CD4-positive, alpha-beta T cell treated with Interleukin-6 for 4 hours (primary cell): Measurements from ENCODE around the gene FJX1.
A peak's percentile ranks its signal among the peaks of the same experiment; 100 is the strongest.

Experiments used
- DNase-seq: peaks from one replicate; pipeline ENCODE4 v3.0.0-alpha.2; 2020; ENCODE audit warnings: mixed read lengths

Gene FJX1

GRCh38 chr11:35608502-35608901, 9.8 kb upstream of the FJX1 start:
- no peak for DNase-seq

- DNase-seq, result no peak
Measured at GRCh38 chr11:35609656-35610055, 8.6 kb upstream of the FJX1 start.

GRCh38 chr11:35610631-35611030, 7.6 kb upstream of the FJX1 start:
- no peak for DNase-seq

GRCh38 chr11:35611741-35612140, 6.5 kb upstream of the FJX1 start:
- no peak for DNase-seq

- no peak for DNase-seq
Measured at GRCh38 chr11:35614939-35615569, 3.2 kb upstream of the FJX1 start.

GRCh38 chr11:35615921-35616900, 2.0 kb upstream of the FJX1 start:
- peak; percentile 32 for DNase-seq

GRCh38 chr11:35617316-35617686, 959 bp upstream of the FJX1 start:
- DNase-seq, result no peak

GRCh38 chr11:35618497-35619115, 346 bp downstream of the FJX1 start:
- DNase-seq, result peak; percentile 4

- no peak for DNase-seq
Measured at GRCh38 chr11:35619116-35619854, 1.0 kb downstream of the FJX1 start.

- no peak for DNase-seq
Measured at GRCh38 chr11:35619855-35620640, 1.8 kb downstream of the FJX1 start.

- no peak for DNase-seq
Measured at GRCh38 chr11:35620795-35621194, 2.5 kb downstream of the FJX1 start.

- no peak for DNase-seq
Measured at GRCh38 chr11:35621620-35622019, 3.4 kb downstream of the FJX1 start.

- no peak for DNase-seq
Measured at GRCh38 chr11:35622070-35622469, 3.8 kb downstream of the FJX1 start.

- no peak for DNase-seq
Measured at GRCh38 chr11:35623621-35624168, 5.4 kb downstream of the FJX1 start.

GRCh38 chr11:35624316-35624715, 6.1 kb downstream of the FJX1 start:
- no peak for DNase-seq

- DNase-seq, result no peak
Measured at GRCh38 chr11:35624781-35625180, 6.5 kb downstream of the FJX1 start.

GRCh38 chr11:35626501-35626900, 8.2 kb downstream of the FJX1 start:
- no peak for DNase-seq

- no peak for DNase-seq
Measured at GRCh38 chr11:35629511-35629910, 11.3 kb downstream of the FJX1 start.

GRCh38 chr11:35629914-35630313, 11.7 kb downstream of the FJX1 start:
- no peak for DNase-seq

GRCh38 chr11:35631891-35632290, 13.6 kb downstream of the FJX1 start:
- no peak for DNase-seq

- DNase-seq, result no peak
Measured at GRCh38 chr11:35632301-35632700, 14.0 kb downstream of the FJX1 start.
